ENCODE data around the gene HS3ST5.

- no peak for TF ChIP-seq CTCF (IDR thresholded peaks at IDR 0.05; ENCODE audit: low read length)
- no peak for TF ChIP-seq EZH2 (optimal IDR thresholded peaks at IDR 0.05; ENCODE audit: low read depth, low read length)
Measured at GRCh38 chr6:114064862-114065261, 278.0 kb downstream of the HS3ST5 start.

All from MM.1S (cell line).